ENCODE measurements around the gene NPB.
A peak's percentile ranks its signal among the peaks of the same experiment; 100 is the strongest.

The NPB gene

DNA sequence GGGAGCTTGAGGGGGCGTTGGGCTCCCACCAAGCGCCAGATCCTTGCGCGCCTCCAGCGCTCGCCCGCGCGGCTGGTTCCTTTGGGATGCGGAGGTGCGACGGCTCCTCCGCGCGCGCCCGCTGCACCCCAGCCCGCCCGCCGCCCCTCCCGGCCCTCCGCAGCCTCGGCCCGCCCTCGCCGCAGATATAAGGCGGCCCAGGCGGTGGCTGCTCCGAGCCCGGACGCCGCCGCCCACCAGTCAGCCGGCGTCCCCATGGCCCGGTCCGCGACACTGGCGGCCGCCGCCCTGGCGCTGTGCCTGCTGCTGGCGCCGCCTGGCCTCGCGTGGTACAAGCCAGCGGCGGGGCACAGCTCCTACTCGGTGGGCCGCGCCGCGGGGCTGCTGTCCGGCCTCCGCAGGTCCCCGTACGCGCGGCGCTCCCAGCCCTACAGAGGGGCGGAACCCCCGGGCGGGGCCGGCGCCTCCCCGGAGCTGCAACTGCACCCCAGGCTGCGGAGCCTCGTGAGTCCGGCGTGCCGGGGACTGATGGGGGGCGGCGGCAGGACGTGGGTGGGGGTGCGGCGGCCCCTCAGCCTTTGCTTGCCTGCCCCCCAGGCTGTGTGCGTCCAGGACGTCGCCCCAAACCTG lies at the start of gene NPB:
TSS of gene NPB (plus strand) at position 216 of the 630 bp plus-strand sequence. CDS start at position 256, 40 bp downstream.
- no peak for DNase-seq

DNA sequence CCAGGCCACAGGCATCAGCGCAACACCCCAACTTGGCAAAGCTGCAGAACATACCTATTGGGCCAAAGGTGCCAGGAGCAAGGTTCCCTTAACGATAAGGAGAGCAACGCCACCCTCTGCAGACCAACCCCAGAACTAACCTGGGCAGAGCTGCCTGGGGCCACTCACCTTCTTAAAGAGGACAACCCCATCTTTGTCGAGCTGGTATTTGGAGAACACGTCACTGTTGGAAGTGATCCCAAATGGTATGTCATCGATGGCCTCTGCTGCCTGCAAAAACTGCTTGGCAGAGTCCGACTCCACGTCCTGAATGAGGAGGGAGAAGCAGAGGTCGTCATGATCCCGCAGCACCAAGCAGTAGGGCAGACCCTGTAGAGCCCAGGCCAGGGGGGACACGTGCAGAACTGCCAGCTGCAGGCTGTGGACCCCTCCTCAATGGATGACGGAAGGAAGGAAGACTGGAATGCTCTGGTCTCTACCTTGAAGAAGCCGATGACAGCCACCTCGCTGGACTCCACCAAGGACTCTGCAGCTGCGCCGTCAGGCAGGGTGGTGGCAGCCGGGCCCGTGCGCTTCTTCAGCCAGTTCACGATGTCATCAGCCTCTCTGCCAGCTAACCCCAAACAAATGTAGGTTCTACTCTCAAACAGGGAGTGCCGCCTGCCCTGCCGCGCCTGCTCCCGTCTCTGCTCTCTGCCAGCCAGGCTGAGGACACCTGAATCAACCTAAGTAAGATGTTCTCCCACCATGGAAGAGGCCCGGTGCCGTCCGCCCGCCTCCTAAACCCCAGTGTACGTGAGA lies 46.9 kb upstream of the NPB start:
- DNase-seq: no peak

DNA sequence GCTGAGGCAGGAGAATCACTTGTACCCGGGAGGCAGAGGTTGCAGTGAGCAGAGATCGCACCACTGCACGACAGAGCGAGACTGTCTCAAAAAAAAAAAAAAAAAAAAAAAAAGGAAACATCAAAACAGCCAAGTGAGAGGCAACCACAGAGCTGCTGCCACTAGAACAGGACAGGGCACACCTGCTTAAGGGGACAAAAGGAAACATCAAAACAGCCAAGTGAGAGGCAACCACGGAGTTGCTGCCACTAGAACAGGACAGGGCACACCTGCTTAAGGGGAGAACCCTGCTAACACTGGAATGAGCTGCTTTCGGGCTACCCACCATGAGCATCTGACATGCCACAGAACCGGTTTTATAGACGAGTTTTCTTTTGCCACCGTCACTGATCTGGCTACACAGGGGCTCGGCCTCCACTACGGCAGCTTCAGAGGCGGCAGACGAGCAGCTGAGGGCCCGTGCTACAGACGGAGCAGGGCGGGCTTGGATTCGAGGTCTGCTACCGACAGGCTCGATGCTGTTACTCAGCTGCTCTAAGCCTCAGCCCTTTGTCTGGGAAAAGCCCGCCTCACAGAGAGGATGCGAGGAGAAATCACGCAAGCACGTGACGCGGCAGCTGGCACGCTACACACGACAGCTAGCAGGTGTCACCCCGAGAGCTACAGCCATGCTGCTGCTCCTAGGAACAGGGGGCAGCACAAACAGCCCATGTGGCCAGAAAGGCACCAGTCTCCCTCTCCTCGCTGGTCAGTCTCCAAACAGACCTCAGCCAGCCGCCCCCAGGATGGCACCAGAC lies 43.7 kb upstream of the NPB start:
- DNase-seq: no peak

DNA sequence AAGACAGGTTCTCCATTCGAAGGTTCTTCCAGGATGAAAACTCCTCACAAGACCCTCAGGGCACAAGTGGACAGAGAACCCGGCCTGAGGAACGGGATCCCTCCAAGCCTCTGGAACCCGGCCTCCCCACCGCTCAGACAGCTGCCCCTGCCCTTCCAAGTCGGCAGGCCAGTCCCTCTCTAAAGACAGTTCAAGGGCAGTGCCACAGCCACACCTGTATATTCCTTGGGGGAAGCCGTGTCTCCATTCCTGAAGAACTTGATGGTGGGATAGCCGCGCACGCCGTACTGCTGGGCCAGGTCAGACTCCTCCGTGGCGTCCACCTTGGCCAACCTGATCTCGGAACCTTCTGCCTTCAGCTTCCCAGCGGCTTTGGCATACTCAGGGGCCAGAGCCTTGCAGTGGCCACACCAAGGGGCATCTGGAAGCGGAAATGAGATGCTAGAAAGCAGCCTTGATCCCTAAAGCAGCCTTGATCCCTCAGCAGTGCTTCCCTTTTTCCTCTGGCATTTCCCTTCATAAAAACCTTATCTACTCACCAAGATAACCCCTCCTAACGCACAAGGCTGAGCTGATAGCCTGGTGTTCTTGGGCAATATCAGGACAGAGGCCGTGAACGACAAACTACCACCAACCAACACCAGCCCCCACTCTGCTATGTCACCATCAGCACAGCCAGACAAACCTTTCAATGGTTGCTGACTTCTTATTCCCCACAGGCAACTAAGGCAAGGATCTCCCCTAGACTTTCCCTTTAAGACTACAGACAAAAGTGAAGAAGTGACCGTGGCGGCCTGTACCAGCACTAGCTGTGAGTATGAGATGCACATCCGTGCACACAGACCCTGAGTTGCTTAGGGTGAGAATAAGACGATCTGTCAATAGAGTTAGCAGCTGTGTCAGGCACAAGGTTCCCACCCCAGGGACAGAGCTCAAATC lies 42.8 kb upstream of the NPB start:
- DNase-seq: no peak

DNA sequence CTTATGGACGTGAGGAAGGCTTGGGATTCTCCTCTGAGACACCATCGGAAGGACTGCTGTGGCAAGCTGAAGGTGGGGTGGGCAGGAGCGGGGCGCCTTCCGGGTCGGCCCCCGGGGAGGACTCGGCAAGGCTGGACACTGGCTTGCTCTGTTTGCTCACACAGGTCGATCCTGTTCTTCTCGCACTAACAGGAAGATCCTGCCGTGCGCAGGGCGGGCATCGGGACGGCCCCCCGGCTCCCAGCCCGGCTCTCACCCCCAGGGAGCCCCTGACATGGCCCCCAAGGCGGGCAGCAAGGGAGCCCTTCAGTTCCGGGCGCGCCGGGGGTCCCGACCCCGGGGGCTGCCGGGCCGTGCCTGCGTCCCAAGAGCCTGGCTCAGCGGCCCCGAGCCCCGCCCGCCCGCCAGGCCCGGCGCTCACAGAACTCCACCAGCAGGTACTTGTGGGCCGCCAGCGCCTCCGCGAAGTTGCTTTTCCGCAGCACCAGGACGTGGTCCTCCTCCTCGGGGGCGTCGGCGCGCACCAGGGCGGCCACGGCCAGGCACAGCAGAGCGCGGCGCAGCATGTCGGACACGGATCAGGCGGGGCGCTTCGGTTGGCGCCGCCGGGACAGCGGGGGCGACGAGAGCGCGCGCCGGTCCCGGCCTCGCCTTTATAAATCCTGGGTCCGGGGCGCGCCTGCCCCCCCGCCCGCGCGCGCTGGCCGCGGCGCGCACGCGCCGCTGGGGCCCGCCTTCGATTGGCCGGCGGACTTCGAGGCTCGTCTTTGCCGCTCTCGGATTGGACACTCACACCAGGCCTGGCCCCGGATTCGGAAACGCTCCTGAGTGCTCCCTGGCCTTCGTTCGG lies 41.9 kb upstream of the NPB start, which contains the start of gene P4HB:
TSS of gene P4HB (minus strand) at position 630 of the 850 bp plus-strand sequence. CDS start at position 566, 64 bp downstream.
- peak; percentile 39 for DNase-seq

DNA sequence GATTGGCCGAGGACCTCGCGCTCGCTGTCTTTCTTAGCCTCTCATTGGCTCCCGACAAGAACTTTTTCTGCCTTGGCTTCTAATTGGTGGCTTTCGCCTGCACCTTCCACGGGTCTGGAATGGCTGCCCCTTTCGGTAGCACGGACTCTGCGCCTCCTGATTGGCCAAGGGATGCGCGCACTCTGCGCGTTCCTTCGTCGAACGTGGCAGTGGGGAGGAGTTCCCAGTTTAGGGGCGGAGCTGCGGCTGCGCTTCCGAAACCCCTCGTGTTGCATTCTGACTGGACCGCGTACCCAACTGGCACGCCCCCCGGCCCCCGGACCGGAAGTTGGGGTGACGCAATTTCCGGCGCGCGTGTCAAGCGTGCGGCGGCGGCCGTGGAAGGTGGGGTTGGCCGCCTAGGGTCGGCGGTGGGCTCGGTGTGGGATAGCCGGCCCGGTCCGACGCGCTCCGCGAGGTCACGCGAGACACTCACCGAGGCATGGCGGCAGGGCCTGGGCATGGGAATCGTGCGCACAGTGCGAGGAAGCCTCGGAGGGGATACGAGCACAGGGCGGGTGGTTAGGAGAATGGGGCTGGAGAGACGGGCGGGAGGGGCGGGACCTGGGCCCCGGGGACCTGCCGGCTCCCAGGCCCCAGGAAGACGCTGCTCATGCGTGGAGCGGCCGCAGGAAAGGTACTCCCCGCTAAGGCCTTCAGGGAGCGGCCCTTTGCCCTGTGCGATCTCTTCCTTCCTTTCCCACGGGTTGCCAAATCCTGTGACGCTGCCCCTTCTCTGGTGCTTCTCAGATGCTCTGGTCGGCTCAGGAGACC lies 41.1 kb upstream of the NPB start:
- peak; percentile 99 for DNase-seq

DNA sequence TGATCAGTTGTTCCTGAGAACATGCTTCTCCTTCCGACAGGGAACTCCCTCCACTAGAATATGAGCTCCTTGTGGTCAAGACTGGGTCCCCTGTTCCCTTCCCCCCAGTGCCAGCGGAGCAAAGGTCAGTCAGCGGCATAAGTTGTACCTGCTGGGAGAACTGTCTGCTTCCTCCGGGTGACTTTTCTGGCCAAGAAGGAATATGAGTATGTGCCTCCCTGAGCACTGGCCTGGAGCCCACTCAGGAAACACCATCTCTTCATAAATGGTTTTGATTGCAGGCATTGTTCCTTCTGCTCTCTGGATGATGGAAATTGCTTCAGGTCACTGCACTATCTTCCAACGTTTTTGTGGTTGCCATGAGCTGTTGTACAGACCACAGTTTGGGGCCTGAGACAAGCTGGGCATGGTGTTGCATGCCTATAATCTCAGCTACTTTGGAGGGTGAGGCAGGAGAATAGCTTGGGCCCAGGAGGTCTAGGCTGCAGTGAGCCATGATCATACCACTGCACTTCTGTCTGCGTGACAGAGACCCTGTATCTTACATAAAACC lies 38.8 kb upstream of the NPB start:
- no peak for DNase-seq

DNA sequence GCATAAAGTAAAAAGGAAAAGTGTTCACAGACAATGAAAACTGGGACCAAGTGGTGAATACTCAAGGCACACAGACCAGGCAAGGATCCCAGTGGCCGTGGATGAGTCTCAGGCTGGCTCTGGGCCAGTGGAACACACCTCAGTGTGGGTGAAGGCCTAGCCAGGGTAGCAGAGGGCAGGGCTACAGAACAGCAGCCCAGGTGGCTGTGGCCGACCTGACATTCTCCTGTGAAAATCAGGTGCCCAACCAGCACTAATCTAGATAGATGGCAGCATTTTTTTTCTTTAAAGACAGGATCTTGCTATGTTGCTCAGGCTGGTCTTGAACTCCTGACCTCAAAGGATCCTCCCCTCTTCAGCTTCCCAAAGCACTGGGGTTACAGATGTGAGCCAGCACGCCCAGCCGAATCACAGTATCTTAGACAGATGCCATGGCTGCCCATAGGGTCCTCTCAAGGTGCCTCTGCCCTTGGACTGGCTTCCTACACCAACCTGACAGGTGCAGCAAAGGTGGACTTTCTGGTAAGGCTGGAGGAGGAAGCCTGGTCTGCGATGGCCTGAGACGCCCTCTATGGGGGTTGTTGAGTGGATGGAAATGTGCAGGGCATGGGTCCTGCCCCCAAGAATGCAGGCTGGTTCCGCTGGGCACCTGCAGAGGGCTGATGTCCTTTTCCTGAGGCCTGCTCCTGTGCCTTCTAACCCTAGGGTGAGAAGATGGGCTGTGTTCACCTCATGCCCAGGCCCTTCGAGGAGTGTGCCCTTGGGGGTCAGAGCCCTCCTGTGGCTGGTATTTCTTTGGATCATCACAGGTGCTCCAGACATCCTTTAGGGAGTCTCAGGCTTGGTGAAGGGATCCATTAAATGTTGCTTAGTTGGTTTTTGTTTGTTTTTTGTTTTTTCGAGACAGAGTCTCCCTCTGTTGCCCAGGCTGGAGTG lies 37.9 kb upstream of the NPB start:
- no peak for DNase-seq

DNA sequence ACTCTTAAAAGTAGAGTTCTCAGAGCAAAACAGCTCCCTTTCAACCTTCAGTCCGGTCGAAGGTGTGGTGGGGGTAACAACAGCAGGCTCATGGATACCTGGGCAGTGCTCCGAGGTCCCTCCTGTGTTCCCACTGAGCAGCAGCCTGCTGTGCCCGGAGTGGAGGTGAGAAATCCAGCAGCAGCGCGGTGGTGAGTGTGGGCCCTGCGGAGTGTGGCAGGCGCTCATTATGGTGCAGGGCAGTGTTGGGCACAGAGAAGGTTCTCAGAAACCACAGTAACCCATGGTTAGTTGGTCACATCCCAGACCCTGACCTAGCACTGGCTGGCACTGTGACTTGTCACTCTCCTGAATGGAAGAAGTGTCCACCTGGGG lies 36.7 kb upstream of the NPB start:
- no peak for DNase-seq

DNA sequence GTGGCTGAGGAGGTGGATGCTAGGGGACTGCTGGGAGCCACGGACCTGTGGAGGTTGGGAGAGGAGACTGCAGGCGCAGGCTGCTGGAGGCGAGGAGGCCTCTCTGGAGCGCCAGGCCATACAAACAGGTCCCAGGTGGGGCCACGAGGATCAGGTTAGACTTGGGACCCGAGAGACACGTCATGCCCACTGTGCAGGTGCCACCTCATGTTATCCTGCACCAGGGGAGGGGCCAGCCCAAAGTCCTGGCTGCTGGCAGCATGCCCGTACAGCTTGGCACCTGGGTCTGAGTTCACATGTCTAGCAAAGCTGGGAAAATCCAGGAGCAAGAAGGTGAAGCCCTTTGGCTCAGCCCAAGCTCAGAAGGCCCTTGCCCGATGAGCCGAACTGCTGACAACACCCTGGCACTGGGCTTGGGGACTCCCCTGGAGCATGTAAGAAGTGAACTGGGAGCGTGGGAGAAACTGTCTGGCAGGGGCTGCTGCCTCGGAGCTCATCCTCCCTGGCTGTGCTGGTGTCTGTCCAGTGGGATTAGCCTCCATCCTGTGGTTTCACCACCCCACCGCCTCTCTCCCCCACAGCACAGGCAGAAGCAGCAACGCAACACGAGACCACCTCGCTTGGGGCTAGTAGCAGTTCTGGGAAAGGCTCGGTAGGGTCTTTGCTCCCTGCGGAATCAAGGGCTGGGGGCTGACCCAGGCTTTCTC lies 36.2 kb upstream of the NPB start:
- DNase-seq: no peak

DNA sequence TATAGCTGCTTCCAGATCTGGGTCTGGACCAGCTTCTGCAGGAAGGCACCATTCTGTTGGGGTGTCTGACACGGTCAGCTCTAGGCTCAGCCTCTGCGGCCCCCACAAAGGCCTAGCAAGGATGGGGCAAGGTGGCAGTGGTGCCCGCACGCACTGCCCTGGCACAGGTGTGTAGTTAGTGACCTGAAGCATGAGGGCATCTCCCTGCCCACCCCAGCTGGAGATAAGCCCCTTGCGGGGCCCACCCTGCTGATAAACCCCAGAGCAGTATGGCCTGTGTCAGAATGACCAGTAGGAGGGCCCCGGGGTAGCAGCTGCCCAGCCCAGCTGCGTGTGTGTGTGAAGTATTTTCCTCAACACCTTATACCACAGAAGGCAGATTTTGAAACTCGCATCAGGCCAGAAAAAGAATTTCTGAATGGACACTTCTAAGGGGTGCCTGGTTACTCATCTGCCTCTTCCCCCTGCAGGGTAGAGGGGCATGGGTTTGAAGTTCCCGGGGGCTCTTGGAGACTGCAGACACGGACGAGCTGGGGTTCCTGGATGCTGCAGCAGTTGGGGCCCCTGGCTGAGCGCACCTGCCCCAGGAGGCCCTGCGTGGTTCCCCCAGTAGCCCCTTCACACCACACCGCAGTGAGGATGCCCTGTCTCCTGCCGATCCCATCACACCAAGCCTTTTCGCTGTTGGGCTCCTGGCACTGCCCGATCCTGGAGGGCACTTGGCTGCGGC lies 35.4 kb upstream of the NPB start:
- DNase-seq: no peak

DNA sequence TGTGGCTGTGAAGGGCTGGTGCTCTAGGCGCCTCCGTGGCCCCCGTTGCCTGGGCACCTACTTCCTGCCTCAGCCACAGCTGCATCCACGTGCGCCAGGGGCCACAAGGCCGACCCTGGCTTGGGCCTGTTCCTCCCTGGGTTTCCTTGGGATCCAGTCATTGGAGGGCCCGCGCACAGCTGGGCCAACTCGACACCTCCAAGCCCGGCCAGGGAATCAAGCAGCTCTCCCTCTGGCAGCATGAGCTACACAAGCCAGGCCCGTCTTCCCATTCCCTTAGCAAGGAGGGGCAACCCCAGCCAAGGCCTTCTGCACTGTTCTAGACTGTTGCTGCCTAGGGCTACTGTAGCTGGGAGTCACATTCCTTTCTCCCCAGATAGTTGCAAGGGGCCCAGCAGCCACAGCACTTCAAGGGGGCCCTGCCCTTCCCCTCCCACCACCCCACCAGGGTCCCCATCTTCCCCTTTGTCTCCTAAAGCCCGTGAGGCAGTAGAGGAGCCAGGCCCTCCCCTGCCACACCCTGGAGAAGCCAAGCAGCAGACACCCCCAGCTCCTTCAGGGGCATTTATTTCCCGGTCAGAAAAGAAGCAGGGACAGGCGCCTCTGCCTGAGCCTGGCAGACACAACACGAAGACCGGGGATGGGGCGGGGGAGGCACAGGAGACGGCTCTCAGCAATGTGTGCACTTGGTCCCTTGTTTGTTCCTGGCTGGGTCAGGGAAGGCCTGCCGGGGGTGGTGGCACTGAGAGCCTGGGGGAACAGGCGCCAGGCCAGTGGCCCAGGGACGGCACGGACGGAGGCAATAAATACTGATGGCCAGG lies 34.7 kb upstream of the NPB start:
- no peak for DNase-seq

DNA sequence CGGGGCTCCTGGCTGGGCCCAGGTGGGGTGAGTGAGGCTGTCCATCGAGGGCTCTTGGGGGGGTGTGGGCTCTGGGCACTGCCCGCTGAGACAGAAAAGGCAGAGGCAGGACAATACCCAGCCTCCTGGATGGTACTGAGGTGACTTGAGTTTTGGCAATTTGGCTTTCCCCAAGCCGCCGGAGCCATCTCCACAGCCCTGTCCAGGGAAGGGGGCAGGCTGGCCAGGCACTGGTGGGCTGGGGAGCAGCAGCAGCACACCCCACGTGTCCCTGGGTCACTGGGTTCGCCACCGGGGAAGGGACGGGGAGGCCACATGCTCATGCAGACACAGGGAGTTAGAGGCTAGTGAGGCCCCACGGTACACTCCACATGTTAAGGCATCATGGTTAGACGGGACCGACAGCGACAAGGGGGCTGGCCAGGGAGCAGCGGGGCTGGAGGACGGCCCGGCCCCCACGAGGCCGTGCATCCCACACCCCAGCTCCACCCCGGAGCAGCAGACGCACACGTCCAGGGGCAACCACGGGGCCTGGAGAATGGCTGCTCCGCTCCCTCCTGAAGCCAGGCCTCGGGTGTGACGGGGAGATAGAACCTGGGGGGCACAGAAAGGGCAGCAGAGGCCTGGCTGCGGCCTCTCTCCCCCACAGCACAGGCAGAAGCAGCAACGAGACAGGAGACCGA lies 33.9 kb upstream of the NPB start:
- no peak for DNase-seq

DNA sequence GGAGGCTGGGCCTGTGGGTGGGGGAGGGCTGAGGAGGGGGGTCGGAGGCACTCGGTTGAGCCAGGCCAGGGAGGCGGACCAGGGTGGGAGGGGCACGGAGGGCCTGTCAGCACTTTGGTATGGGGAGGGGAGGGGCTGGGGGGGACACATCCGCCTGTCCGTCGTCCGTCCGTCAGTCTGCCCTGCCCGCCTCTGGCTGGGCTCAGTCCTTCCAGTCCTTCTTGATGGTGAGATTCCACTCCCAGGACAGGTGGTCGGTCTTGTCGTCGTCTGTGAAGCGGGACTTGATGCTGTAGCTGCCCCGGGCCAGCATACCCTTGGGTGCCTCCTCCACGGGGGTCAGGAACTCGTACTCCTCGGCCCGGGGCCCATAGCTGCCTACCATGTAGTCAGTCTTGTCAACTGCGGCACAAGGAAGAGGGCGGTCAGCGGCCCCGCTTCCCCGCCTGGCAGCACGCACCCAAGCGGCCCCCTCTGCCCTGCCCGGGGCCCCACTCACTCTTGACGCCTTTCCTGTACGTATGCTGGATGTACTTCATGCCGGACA lies 33.3 kb upstream of the NPB start:
- DNase-seq: no peak

DNA sequence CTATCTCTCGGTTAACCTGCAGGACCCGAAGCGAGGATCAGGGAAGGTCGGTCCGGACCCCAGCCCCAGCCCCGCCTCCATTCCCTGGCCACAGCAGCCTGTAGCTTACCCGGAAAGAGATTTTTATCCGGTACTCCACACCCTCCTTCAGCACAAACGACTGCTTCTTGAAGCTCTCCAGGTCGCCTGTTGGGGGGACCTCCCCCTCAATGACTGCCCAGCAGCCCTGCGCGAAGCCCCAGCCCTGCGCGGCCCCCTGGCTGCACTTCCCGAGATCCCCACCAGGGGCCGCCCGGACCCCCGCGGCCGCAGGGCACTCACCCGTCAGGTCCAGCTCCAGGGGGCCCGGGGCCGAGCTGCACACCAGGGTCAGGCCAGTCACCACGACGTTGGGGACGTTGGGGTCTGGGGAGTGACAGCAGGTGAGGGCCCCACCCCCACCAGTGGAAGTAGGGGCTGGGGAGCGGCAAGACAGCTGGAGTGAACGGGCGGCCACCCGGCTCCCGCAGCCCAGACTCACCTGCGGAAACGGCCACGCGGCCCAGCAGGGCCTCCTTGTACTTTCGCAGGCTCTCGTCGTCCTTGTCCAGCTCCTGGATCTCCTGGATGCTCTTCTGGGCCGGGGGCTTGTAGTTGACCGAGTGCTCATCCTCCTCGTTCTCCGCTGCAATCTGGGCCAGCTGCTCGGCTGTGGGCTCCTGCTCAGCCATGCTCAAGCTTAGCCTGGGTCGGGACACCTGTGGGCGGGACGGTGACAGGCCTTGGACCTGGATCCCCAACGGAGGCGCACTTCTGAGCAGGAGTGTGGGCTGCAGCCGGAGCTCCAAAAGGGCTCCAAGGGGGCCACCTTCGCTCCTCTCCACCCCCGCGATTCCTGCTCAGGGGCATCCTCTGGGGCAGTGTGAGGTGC lies 32.6 kb upstream of the NPB start:
- DNase-seq: peak; percentile 61
